Neural cell (in vitro differentiated cells): ENCODE measurements around the gene PLEKHA4.

Experiments
- RAD21 ChIP-seq: fragments of 450-650 bp; conservative IDR thresholded peaks from 2 replicates; pipeline ENCODE4 v1.6.1; 2014; ENCODE audit warnings: antibody characterized with exemption, mild to moderate bottlenecking, moderate library complexity
- REST ChIP-seq: IDR thresholded peaks from 2 replicates; pipeline ENCODE4 v1.6.1; 2012; ENCODE audit warnings: borderline replicate concordance

DNA sequence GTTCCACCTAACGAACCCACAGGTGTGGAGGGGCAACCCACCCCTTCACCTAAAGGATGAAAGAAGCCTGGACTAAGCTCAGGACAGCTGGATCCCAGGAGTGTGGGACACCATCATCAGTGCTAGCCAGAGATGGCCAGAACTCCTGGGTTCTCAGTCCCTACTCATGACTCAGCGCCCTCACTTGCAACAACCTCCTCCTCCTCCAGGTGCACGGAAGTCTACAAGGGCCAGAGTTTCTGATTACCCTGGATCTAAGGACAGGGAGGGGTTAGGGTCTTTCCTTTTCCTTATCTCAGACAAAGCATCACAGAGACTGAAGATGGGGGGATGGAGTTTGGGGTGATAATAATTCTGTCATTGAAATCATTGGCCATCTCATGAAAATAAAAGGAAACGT is 22.1 kb upstream of the PLEKHA4 start:
- TF ChIP-seq REST = no peak
- no peak for TF ChIP-seq RAD21
